DND-41 (cell line): ENCODE data around the gene DRD3.

Experiments
- CTCF ChIP-seq: IDR thresholded peaks from 2 replicates; pipeline ENCODE4 v1.5.1; 2012; ENCODE audit warnings: borderline replicate concordance, low read length, moderate library complexity, mild to moderate bottlenecking; ENCODE audit not compliant: poor library complexity, severe bottlenecking; ENCODE audit errors: extremely low read depth
- EZH2 ChIP-seq: IDR thresholded peaks from 3 replicates; pipeline ENCODE4 v1.6.1; 2012; ENCODE audit warnings: borderline replicate concordance, low read depth, mild to moderate bottlenecking, moderate library complexity, low read length, inconsistent platforms; ENCODE audit not compliant: severe bottlenecking

DNA sequence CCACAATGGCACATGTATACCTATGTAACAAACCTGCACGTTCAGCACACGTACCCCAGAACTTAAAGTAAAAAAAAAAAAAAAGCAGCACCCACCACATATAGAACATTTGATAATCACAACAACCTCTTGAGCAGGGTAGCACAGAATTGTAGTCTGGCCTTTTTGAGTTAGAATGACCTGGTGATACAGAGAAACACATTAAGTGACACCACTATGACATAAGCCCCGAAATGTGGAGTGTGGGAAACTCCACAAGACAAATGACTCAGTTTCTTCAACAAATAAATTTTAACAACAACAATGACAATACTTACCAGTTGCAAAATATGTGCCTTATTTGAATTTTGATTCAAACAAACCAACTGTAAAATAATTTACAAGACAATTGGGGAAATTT is 46.4 kb downstream of the DRD3 start:
- TF ChIP-seq CTCF, result no peak
- TF ChIP-seq EZH2, result no peak
